GM12878 (cell line): Measurements from ENCODE around the gene LGALS3BP. TPM values are rescaled to one million over a fixed set of nuclear protein-coding genes. Genes with fewer than 3 reads are reported as not detected.
A peak's percentile ranks its signal among the peaks of the same experiment; 100 is the strongest.

Experiments used
- ATAC-seq: fragments of 200-7000 bp; cut with Tn5 transposase; 3 replicates; pipeline ENCODE4 v1.9.1; 2020; ENCODE audit warnings: mild to moderate bottlenecking, moderate library complexity
- BruUV-seq: library from RNA; stranded (reverse); fragments of 400-500 nt; replicated peaks from 2 replicates; lab custom pipeline; 2021; lab: Mats Ljungman, UMichigan
- CTCF ChIA-PET: fragments of 300-600 bp; sonication (Branson Sonifier 250); formaldehyde crosslinking; extraction: SDS; loops from one replicate; lab custom pipeline; 2021; ENCODE audit warnings: inconsistent platforms; lab: Yijun Ruan, JAX
- POLR2A ChIA-PET: fragments of 350-600 bp; formaldehyde crosslinking; extraction: SDS; loops from one replicate; lab custom pipeline; 2021; ENCODE audit warnings: inconsistent platforms; lab: Charles Lee
- RAD21 ChIA-PET: fragments of 300-600 bp; sonication (Branson Sonifier 250); formaldehyde crosslinking; loops from one replicate; lab custom pipeline; 2023; ENCODE audit warnings: antibody characterized with exemption; ENCODE audit not compliant: unreplicated experiment; lab: Charles Lee
- SMC1A ChIA-PET: fragments of 300-600 bp; sonication (Branson Sonifier 250); formaldehyde crosslinking; loops from one replicate; lab custom pipeline; 2023; ENCODE audit not compliant: unreplicated experiment, uncharacterized antibody; lab: Charles Lee
- DNase-seq: peaks from one replicate; pipeline ENCODE4 v3.0.0-alpha.2; 2011; ENCODE audit warnings: low read depth, low spot score
- FAIRE-seq: peaks from 3 replicates; lab custom pipeline; 2011; peaks lifted over from hg19 to GRCh38; lab: Jason Lieb, UNC
- H2AFZ ChIP-seq: 2 replicates; pipeline ENCODE4 v1.6.0; 2011; ENCODE audit warnings: low read depth, low read length, control low read depth; ENCODE audit not compliant: control insufficient read depth
- H3K27ac ChIP-seq: 2 replicates; pipeline ENCODE4 v1.5.1; 2011; ENCODE audit warnings: control low read depth; ENCODE audit not compliant: control insufficient read depth, insufficient read depth
- H3K27me3 ChIP-seq, 2 experiments: replicated peaks in 1 of 2; 2 replicates each; pipeline versions ENCODE4 v1.6.0 to v1.6.1; 2011; ENCODE audit warnings: low read length in 1 of 2; ENCODE audit not compliant: control insufficient read depth in 2 of 2, insufficient read depth in 2 of 2
- H3K36me3 ChIP-seq, 2 experiments: 2 replicates each; pipeline ENCODE4 v1.5.1; 2011; ENCODE audit warnings: low read length in 1 of 2; ENCODE audit not compliant: control insufficient read depth in 2 of 2, insufficient read depth in 2 of 2
- H3K4me1 ChIP-seq: 2 replicates; pipeline ENCODE4 v1.6.1; 2011; ENCODE audit warnings: mild to moderate bottlenecking, low read length, moderate library complexity, mixed read lengths; ENCODE audit not compliant: control insufficient read depth, insufficient read depth
- H3K4me2 ChIP-seq: 2 replicates; pipeline ENCODE4 v1.6.0; 2011; ENCODE audit warnings: control low read depth; ENCODE audit not compliant: control insufficient read depth, insufficient read depth
- H3K4me3 ChIP-seq: fragments of 200-600 bp; sonication (generic); 2 replicates; pipeline ENCODE4 v1.5.1; 2016
- H3K79me2 ChIP-seq: 2 replicates; pipeline ENCODE4 v1.6.0; 2011; ENCODE audit warnings: low read length; ENCODE audit not compliant: control insufficient read depth, insufficient read depth
- H3K9ac ChIP-seq: 2 replicates; pipeline ENCODE4 v1.8.0; 2011; ENCODE audit warnings: low read length, control low read depth, mixed read lengths; ENCODE audit not compliant: control insufficient read depth, insufficient read depth
- H3K9me3 ChIP-seq: replicated peaks from 3 replicates; pipeline ENCODE4 v1.5.1; 2011; ENCODE audit warnings: mild to moderate bottlenecking, low read length; ENCODE audit not compliant: control insufficient read depth, insufficient read depth
- H4K20me1 ChIP-seq: 2 replicates; pipeline ENCODE4 v1.6.0; 2011; ENCODE audit not compliant: control insufficient read depth, insufficient read depth
- RAD21 ChIP-seq: IDR thresholded peaks from 2 replicates; pipeline ENCODE4 v1.6.1; 2011; ENCODE audit warnings: mild to moderate bottlenecking, low read depth, low read length, moderate library complexity; ENCODE audit not compliant: insufficient read depth
- SMC3 ChIP-seq: IDR thresholded peaks from 2 replicates; pipeline ENCODE4 v1.6.1; 2011; ENCODE audit warnings: low read length, improper control_type of control experiment, borderline replicate concordance
- ZNF24 ChIP-seq: fragments of 450-650 bp; IDR thresholded peaks from 2 replicates; pipeline ENCODE4 v1.6.1; 2017; ENCODE audit warnings: antibody characterized with exemption, mild to moderate bottlenecking
- ZNF384 ChIP-seq: IDR thresholded peaks from 2 replicates; pipeline ENCODE4 v1.6.1; 2012; ENCODE audit warnings: low read depth, mild to moderate bottlenecking, low read length, improper control_type of control experiment, borderline replicate concordance
- whole genome bisulfite sequencing: methylation state at CpG from one replicate; pipeline ENCODE4 v1.1.6; 2016; ENCODE audit warnings: low lambda C conversion rate; ENCODE audit not compliant: insufficient replicate concordance, insufficient coverage; ENCODE audit errors: missing lambda C conversion rate; 5-methylcytosine and 5-hydroxymethylcytosine counted together
- in situ Hi-C: fragments of 300-500 bp; cut with MboI; formaldehyde crosslinking; loops from 9 replicates; pipeline ENCODE4 v1.14.3; 2018; ENCODE audit warnings: mixed read lengths
- intact Hi-C: fragments of 100-400 bp; cut with micrococcal nuclease; formaldehyde crosslinking; loops from one replicate; pipeline ENCODE4 v1.14.2; 2022; ENCODE audit not compliant: unreplicated experiment
- polyA plus RNA-seq, 11 experiments: library from polyadenylated mRNA; depleted of rRNA in 4 of 11; unstranded in 6 of 11; stranded (reverse) in 5 of 11; fragments of >200 nt; fragmentation: Nextera tagmentation in 4 of 11; fragmentation: Illumina TruSeq in 1 of 11; extraction: Ambion mirVana in 4 of 11; extraction: Trizol in 1 of 11; gene quantifications; 1 replicate in 1 of 11; 2 replicates in 10 of 11; pipeline versions ENCODE4 v1.2.1 to v1.2.3, GENCODE V29; 2011 to 2016; ENCODE audit warnings: inconsistent platforms in 2 of 11, missing spikeins in 2 of 11, low read depth in 1 of 11
- total RNA-seq, 4 experiments: library from RNA; depleted of rRNA in 3 of 4; stranded (reverse); fragments of >200 nt in 3 of 4; fragmentation: Illumina TruSeq in 1 of 4; extraction: Trizol in 1 of 4; gene quantifications; 2 replicates each; pipeline versions ENCODE4 v1.2.1 to v1.2.3, GENCODE V29; 2013 to 2021
- TF ChIP-seq, protein P1 (sequence below), 3 experiments: IDR thresholded peaks in 2 of 3; conservative IDR thresholded peaks in 1 of 3; 2 replicates each; pipeline ENCODE4 v1.5.1; 2011; ENCODE audit warnings: low read depth in 3 of 3, low read length in 3 of 3, mild to moderate bottlenecking in 3 of 3, control low read depth in 2 of 3, moderate library complexity in 2 of 3, inconsistent platforms in 1 of 3, mixed read lengths in 1 of 3; ENCODE audit not compliant: control insufficient read depth in 2 of 3, insufficient read depth in 1 of 3; ENCODE audit errors: extremely low read depth in 1 of 3

The LGALS3BP gene
- total and polyA plus RNA-seq, 10 of the 15 experiments (the other 5 are each of a cell fraction or from before 2014, with no cell fraction given): 0.52 to 5.2 (median 1.9) TPM

DNA sequence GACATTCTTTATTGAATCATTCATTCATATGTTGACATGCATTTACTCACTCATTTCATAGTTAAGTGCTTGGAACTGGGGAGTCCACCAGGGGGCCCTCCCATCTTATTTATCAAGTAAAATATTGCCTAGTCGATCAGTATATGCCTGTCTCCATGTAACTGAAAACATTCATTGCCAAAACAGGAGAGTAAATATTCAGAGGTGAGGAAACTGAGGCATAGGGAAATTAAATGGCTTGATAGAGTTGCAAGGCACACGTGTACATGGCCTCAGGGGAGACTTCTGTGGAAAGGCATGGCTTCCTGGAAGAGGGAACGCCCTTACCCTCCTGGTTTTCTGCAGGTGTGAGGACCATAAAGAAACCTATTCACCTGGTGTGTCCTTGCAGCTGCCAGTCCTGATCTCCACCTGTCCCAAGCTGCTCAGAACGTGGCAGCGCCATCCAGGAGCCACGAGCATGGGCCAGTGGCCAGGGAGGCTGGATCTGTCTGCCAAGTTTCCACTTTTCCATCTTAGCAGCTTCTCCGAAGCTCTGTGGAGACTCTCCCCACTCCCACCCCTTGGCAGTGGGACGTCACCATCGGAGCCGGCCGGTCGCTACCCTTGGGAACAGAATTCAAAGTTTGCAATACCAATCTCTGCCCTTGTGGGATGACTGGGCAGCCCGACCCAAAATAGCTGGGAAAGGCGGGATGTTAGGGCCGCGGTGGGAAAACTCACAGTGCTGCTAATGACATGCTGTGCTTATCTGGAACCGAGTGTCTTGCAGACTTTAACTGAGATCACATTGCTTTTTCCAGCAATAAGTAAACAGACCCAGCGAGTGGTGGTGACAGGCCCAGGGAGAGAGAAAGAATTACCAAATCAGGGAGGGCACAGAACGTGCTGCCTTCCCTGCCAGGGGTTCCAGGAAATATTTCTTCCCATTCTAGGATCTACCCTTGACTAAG is 40.2 kb upstream of the LGALS3BP start:
- Histone ChIP-seq H3K9me3 (no peaks in the 10 kb centered on the region), H4K20me1 (no peaks in the 10 kb centered on the region), H3K79me2 (no peaks in the 10 kb centered on the region), H3K27ac (no peak overlapping the region), H3K4me3 (no peak overlapping the region), H3K9ac (no peak overlapping the region), H3K4me2 (no peak overlapping the region), H3K36me3 (no peaks in the 10 kb centered on the region), H3K27me3 (peaks cover 14 to 15% of the 10 kb centered on the region in 2 experiments), H2AFZ (no peak overlapping the region), H3K4me1 (no peaks in the 10 kb centered on the region)
- ATAC-seq: peak; percentile 75
- intact Hi-C loops (loop anchor here (1.0 kb wide), 1 partner anchor 22 kb away; no protein-coding TSS in a partner anchor), in situ Hi-C loops (no loop called here)
- 23% methylated on average over 19 of the region's 19 CpGs for WGBS
- ChIA-PET SMC1A (no interaction called here), RAD21 (interaction anchor here (0.7 kb wide), 1 partner anchor 22 kb away, joined by 3 read pairs; no protein-coding TSS in a partner anchor), CTCF (interaction anchor here (0.8 to 1.4 kb wide), 3 partner anchors 14 to 26 kb away, joined by 3 to 4 read pairs (median 3); no protein-coding TSS in a partner anchor), POLR2A (no interaction called here)
- DNase-seq: no peak
- no peak for FAIRE-seq
- TF ChIP-seq SMC3 (peak; percentile 42; the same call in 1 of the 2 replicates), ZNF24 (peak; percentile 96), ZNF384 (no peak), RAD21 (peak; percentile 73)
- TF ChIP-seq, protein P1, sequence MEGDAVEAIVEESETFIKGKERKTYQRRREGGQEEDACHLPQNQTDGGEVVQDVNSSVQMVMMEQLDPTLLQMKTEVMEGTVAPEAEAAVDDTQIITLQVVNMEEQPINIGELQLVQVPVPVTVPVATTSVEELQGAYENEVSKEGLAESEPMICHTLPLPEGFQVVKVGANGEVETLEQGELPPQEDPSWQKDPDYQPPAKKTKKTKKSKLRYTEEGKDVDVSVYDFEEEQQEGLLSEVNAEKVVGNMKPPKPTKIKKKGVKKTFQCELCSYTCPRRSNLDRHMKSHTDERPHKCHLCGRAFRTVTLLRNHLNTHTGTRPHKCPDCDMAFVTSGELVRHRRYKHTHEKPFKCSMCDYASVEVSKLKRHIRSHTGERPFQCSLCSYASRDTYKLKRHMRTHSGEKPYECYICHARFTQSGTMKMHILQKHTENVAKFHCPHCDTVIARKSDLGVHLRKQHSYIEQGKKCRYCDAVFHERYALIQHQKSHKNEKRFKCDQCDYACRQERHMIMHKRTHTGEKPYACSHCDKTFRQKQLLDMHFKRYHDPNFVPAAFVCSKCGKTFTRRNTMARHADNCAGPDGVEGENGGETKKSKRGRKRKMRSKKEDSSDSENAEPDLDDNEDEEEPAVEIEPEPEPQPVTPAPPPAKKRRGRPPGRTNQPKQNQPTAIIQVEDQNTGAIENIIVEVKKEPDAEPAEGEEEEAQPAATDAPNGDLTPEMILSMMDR (IDR thresholded peaks at IDR 0.05 in 2 of 3, conservative IDR thresholded peaks at IDR 0.05 in 1 of 3; ENCODE audit: control insufficient read depth in 2 of 3, extremely low read depth in 1 of 3, insufficient read depth in 1 of 3, low read depth in 3 of 3, low read length in 3 of 3): peak; percentile 49 to 59 (median 53)
- BruUV-seq: no TSS peak
